ENCODE data around the gene DOCK7.
"Not testable (repeated sequence)": the region's sequence is repeated elsewhere in the genome, so short reads cannot be mapped to it uniquely, and the experiment has no call there.

DOCK7 gene

GRCh38 chr1:62608905-62609304 is 79.3 kb downstream of the DOCK7 start:
- DNase-seq: no peak

- DNase-seq: no peak
Measured at GRCh38 chr1:62601457-62601856, 86.7 kb downstream of the DOCK7 start.

GRCh38 chr1:62599044-62599443 is 89.1 kb downstream of the DOCK7 start:
- no peak for DNase-seq

GRCh38 chr1:62597281-62597680 is 90.9 kb downstream of the DOCK7 start, which contains the start of gene ANGPTL3:
Gene ANGPTL3, plus strand, starts transcription at chr1:62597520. Its CDS starts 47 bp downstream, at chr1:62597567.
- DNase-seq: no peak

GRCh38 chr1:62595647-62596046 is 92.5 kb downstream of the DOCK7 start:
- DNase-seq: no peak

- DNase-seq: no peak
Measured at GRCh38 chr1:62593825-62594394, 94.3 kb downstream of the DOCK7 start.

GRCh38 chr1:62590970-62591368 is 97.2 kb downstream of the DOCK7 start:
- DNase-seq: no peak

GRCh38 chr1:62590255-62590969 is 97.8 kb downstream of the DOCK7 start:
- no peak for DNase-seq

- no peak for DNase-seq
Measured at GRCh38 chr1:62589321-62589720, 98.9 kb downstream of the DOCK7 start.

GRCh38 chr1:62588000-62588399 is 100.2 kb downstream of the DOCK7 start:
- DNase-seq: no peak

GRCh38 chr1:62585469-62586155 is 102.6 kb downstream of the DOCK7 start:
- no peak for DNase-seq

- DNase-seq: no peak
Measured at GRCh38 chr1:62573675-62574074, 114.5 kb downstream of the DOCK7 start.

- DNase-seq: no peak
Measured at GRCh38 chr1:62572476-62572875, 115.7 kb downstream of the DOCK7 start.

GRCh38 chr1:62571517-62571916 is 116.7 kb downstream of the DOCK7 start:
- DNase-seq: not testable (repeated sequence)

- not testable (repeated sequence) for DNase-seq
Measured at GRCh38 chr1:62567926-62568325, 120.3 kb downstream of the DOCK7 start.

GRCh38 chr1:62567182-62567581 is 121.0 kb downstream of the DOCK7 start:
- DNase-seq: not testable (repeated sequence)

GRCh38 chr1:62561306-62561705 is 126.9 kb downstream of the DOCK7 start:
- DNase-seq: no peak

- DNase-seq: no peak
Measured at GRCh38 chr1:62544570-62544969, 143.6 kb downstream of the DOCK7 start.

GRCh38 chr1:62541048-62541447 is 147.1 kb downstream of the DOCK7 start:
- no peak for DNase-seq

GRCh38 chr1:62539028-62539447 is 149.1 kb downstream of the DOCK7 start:
- no peak for DNase-seq

- no peak for DNase-seq
Measured at GRCh38 chr1:62536865-62537264, 151.3 kb downstream of the DOCK7 start.

GRCh38 chr1:62530516-62531154 is 157.6 kb downstream of the DOCK7 start:
- DNase-seq: no peak

- no peak for DNase-seq
Measured at GRCh38 chr1:62529227-62529626, 159.0 kb downstream of the DOCK7 start.

GRCh38 chr1:62528015-62528414 is 160.2 kb downstream of the DOCK7 start:
- no peak for DNase-seq
